Measurements from ENCODE around the gene CAMTA1. TPM values are rescaled to one million over a fixed set of nuclear protein-coding genes. Genes with fewer than 3 reads are reported as not detected.

CAMTA1 gene
- total and polyA plus RNA-seq, 8 donors = 42.8 to 213 (median 118) TPM

GRCh38 chr1:7441143-7441841, 656.0 kb downstream of the CAMTA1 start:
- no peak for DNase-seq

GRCh38 chr1:7442036-7442435, 656.8 kb downstream of the CAMTA1 start:
- H3K4me1 ChIP-seq = no peaks in the 10 kb centered on the region
- TF ChIP-seq POLR2AphosphoS5 (IDR thresholded peaks at IDR 0.05) (no peak), EP300 (IDR thresholded peaks at IDR 0.05) (no peak), POLR2A (IDR thresholded peaks at IDR 0.05) (no peak), CTCF (IDR thresholded peaks at IDR 0.05) (no peak)
- H3K9me3 ChIP-seq = no peaks in the 10 kb centered on the region
- H3K36me3 ChIP-seq = no peaks in the 10 kb centered on the region
- H3K27ac ChIP-seq = no peak overlapping the region
- DNase-seq = no peak
- intact Hi-C loops (cut with DNase I; ENCODE audit: low total_unique reads) = no loop called here
- no peaks in the 10 kb centered on the region for H3K27me3 ChIP-seq
- 90 to 96% (median 93%) methylated on average over 9 of the region's 9 CpGs for WGBS, 5 donors
- no peak overlapping the region for H3K4me3 ChIP-seq

More at GRCh38 chr1:7441143-7441841, 656.0 kb downstream of the CAMTA1 start:
- H3K4me3 ChIP-seq = no peak overlapping the region
- H3K27me3 ChIP-seq = no peaks in the 10 kb centered on the region
- TF ChIP-seq POLR2AphosphoS5 (IDR thresholded peaks at IDR 0.05) (no peak), POLR2A (IDR thresholded peaks at IDR 0.05) (no peak), EP300 (IDR thresholded peaks at IDR 0.05) (no peak), CTCF (IDR thresholded peaks at IDR 0.05) (no peak)
- WGBS, 5 donors = 63 to 80% (median 76%) methylated on average over 16 of the region's 16 CpGs
- no peaks in the 10 kb centered on the region for H3K36me3 ChIP-seq
- no peak overlapping the region for H3K27ac ChIP-seq
- H3K4me1 ChIP-seq = no peaks in the 10 kb centered on the region
- H3K9me3 ChIP-seq = no peaks in the 10 kb centered on the region
- intact Hi-C loops (cut with DNase I; ENCODE audit: low total_unique reads) = no loop called here

- Histone ChIP-seq H3K27me3 (no peaks in the 10 kb centered on the region), H3K4me1 (no peaks in the 10 kb centered on the region), H3K9me3 (no peaks in the 10 kb centered on the region), H3K36me3 (no peaks in the 10 kb centered on the region), H3K27ac (no peak overlapping the region), H3K4me3 (no peak overlapping the region)
- TF ChIP-seq POLR2A (IDR thresholded peaks at IDR 0.05) = no peak
- TF ChIP-seq CTCF (IDR thresholded peaks at IDR 0.05) = no peak
- no peak for TF ChIP-seq POLR2AphosphoS5 (IDR thresholded peaks at IDR 0.05)
- TF ChIP-seq EP300 (IDR thresholded peaks at IDR 0.05) = no peak
- DNase-seq = no peak
- intact Hi-C loops (cut with DNase I; ENCODE audit: low total_unique reads) = no loop called here
- 82 to 93% (median 90%) methylated on average over 6 of the region's 6 CpGs for WGBS, 5 donors
Observed at GRCh38 chr1:7442918-7443317, 657.7 kb downstream of the CAMTA1 start.

- no peak for TF ChIP-seq EP300 (IDR thresholded peaks at IDR 0.05)
- no peak for TF ChIP-seq POLR2AphosphoS5 (IDR thresholded peaks at IDR 0.05)
- no peaks in the 10 kb centered on the region for H3K4me1 ChIP-seq
- WGBS, 5 donors = 52 to 76% (median 62%) methylated on average over 4 of the region's 4 CpGs
- no peak for DNase-seq
- H3K27me3 ChIP-seq = no peaks in the 10 kb centered on the region
- no peak overlapping the region for H3K4me3 ChIP-seq
- H3K27ac ChIP-seq = no peak overlapping the region
- H3K9me3 ChIP-seq = no peaks in the 10 kb centered on the region
- intact Hi-C loops (cut with DNase I; ENCODE audit: low total_unique reads) = no loop called here
- H3K36me3 ChIP-seq = no peaks in the 10 kb centered on the region
Observed at GRCh38 chr1:7444363-7444762, 659.1 kb downstream of the CAMTA1 start.

- DNase-seq = peak in 1 of 2 donors; percentile 33
- intact Hi-C loops (cut with DNase I; ENCODE audit: low total_unique reads) = no loop called here
Observed at GRCh38 chr1:7447093-7447492, 661.8 kb downstream of the CAMTA1 start.

More at GRCh38 chr1:7447093-7447492, 661.8 kb downstream of the CAMTA1 start:
- Histone ChIP-seq H3K9me3 (no peaks in the 10 kb centered on the region), H3K4me3 (no peak overlapping the region), H3K27ac (no peak overlapping the region), H3K27me3 (no peaks in the 10 kb centered on the region), H3K36me3 (no peaks in the 10 kb centered on the region), H3K4me1 (no peaks in the 10 kb centered on the region)
- TF ChIP-seq POLR2A (IDR thresholded peaks at IDR 0.05) (no peak), POLR2AphosphoS5 (IDR thresholded peaks at IDR 0.05) (no peak), EP300 (IDR thresholded peaks at IDR 0.05) (no peak), CTCF (IDR thresholded peaks at IDR 0.05) (no peak)
- 68 to 74% (median 70%) methylated on average over 7 to 9 of the region's 9 CpGs for WGBS, 5 donors

All from stomach (tissue), 9 donors.